Memory B cell (primary cell): ENCODE results near the gene PPP1R9B.

Experiments used
- ATAC-seq: fragments of 150-1000 bp; cut with Tn5 transposase; 2 replicates; pipeline ENCODE4 v1.10.0; 2021; ENCODE audit warnings: low read depth, mild to moderate bottlenecking, moderate library complexity
- DNase-seq, 2 donors: peaks; one replicate each; pipeline ENCODE4 v3.0.0; 2022; ENCODE audit warnings: low spot score in 2 of 2
- H3K27ac Mint-ChIP-seq: one replicate; pipeline ENCODE4 v1.8.0; 2022; ENCODE audit warnings: mild to moderate bottlenecking, moderate library complexity, mixed read lengths
- H3K27me3 Mint-ChIP-seq: one replicate; pipeline ENCODE4 v1.8.0; 2022; ENCODE audit warnings: mixed read lengths
- H3K36me3 Mint-ChIP-seq: one replicate; pipeline ENCODE4 v1.8.0; 2022; ENCODE audit warnings: mild to moderate bottlenecking, mixed read lengths
- H3K4me1 Mint-ChIP-seq: one replicate; pipeline ENCODE4 v1.8.0; 2022; ENCODE audit warnings: mixed read lengths
- H3K4me3 Mint-ChIP-seq: one replicate; pipeline ENCODE4 v1.8.0; 2022; ENCODE audit warnings: mild to moderate bottlenecking, moderate library complexity, mixed read lengths
- H3K9me3 Mint-ChIP-seq: one replicate; pipeline ENCODE4 v1.8.0; 2022; ENCODE audit warnings: mixed read lengths

Gene PPP1R9B

DNA sequence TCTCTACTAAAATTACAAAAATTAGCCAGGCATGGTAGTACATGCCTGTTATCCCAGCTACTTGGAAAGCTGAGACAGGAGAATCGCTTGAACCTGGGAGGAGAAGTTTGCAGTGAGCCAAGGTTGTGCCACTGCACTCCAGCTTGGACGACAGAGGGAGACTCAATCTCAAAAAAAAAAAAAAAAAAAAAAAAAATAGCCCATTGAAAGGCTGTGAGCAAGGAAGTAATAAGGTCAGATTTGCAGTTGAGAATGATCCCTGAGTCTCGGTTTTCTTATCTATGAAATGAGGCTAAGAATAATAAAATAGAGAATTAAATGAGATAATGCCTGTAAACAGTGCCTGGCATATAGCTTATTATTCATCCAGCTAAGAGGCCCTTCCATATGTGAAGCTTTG is 56.7 kb downstream of the PPP1R9B start:
- Mint-ChIP-seq H3K27ac (peak overlapping the region; percentile 87), H3K9me3 (no peaks in the 10 kb centered on the region), H3K27me3 (no peaks in the 10 kb centered on the region), H3K4me1 (peaks cover 17% of the 10 kb centered on the region), H3K4me3 (peak overlapping the region; percentile 92), H3K36me3 (peaks cover 2% of the 10 kb centered on the region)
- ATAC-seq (no peak), DNase-seq (no peak)

- Mint-ChIP-seq H3K4me3 (peak overlapping the region; percentile 3), H3K27ac (no peak overlapping the region)
- no peak for ATAC-seq
Measured at GRCh38 chr17:50093246-50093645, 57.2 kb downstream of the PPP1R9B start.

DNA sequence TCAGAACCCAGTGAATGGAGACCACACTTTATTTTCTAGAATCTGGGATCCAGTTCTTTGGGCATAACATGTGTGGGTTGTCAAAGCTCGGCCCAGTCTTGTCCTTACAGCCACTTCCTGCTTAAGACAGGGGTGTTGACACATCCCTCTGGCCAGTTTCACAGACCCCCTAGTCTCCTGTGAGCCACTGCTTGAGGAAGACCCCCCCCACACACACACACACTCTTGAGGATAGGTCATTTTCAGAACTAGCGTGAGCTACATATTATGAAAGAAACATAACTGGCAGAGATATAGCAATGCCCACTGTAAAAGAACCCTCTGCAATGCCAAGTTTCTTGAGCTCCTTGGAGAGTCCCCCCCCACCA is 58.6 kb downstream of the PPP1R9B start:
- Mint-ChIP-seq H3K4me1 (peaks cover 15% of the 10 kb centered on the region), H3K9me3 (no peaks in the 10 kb centered on the region), H3K4me3 (no peak overlapping the region), H3K36me3 (no peaks in the 10 kb centered on the region), H3K27ac (no peak overlapping the region), H3K27me3 (no peaks in the 10 kb centered on the region)
- no peak for DNase-seq
- ATAC-seq = no peak

More at GRCh38 chr17:50093246-50093645, 57.2 kb downstream of the PPP1R9B start:
- H3K4me1 Mint-ChIP-seq = peaks cover 15% of the 10 kb centered on the region
- H3K36me3 Mint-ChIP-seq = no peaks in the 10 kb centered on the region
- DNase-seq = no peak
- H3K9me3 Mint-ChIP-seq = no peaks in the 10 kb centered on the region
- no peaks in the 10 kb centered on the region for H3K27me3 Mint-ChIP-seq

GRCh38 chr17:50090971-50091917 is 59.2 kb downstream of the PPP1R9B start:
- Mint-ChIP-seq H3K4me3 (no peak overlapping the region), H3K4me1 (peaks cover 11% of the 10 kb centered on the region), H3K27me3 (no peaks in the 10 kb centered on the region), H3K9me3 (no peaks in the 10 kb centered on the region), H3K36me3 (no peaks in the 10 kb centered on the region), H3K27ac (no peak overlapping the region)
- DNase-seq = no peak
- no peak for ATAC-seq

GRCh38 chr17:50090071-50090470 is 60.4 kb downstream of the PPP1R9B start:
- ATAC-seq (no peak), DNase-seq (no peak)
- peaks cover under 1% of the 10 kb centered on the region for H3K4me1 Mint-ChIP-seq
- no peak overlapping the region for H3K4me3 Mint-ChIP-seq
- no peaks in the 10 kb centered on the region for H3K9me3 Mint-ChIP-seq
- H3K36me3 Mint-ChIP-seq = no peaks in the 10 kb centered on the region
- H3K27ac Mint-ChIP-seq = no peak overlapping the region
- H3K27me3 Mint-ChIP-seq = no peaks in the 10 kb centered on the region

DNA sequence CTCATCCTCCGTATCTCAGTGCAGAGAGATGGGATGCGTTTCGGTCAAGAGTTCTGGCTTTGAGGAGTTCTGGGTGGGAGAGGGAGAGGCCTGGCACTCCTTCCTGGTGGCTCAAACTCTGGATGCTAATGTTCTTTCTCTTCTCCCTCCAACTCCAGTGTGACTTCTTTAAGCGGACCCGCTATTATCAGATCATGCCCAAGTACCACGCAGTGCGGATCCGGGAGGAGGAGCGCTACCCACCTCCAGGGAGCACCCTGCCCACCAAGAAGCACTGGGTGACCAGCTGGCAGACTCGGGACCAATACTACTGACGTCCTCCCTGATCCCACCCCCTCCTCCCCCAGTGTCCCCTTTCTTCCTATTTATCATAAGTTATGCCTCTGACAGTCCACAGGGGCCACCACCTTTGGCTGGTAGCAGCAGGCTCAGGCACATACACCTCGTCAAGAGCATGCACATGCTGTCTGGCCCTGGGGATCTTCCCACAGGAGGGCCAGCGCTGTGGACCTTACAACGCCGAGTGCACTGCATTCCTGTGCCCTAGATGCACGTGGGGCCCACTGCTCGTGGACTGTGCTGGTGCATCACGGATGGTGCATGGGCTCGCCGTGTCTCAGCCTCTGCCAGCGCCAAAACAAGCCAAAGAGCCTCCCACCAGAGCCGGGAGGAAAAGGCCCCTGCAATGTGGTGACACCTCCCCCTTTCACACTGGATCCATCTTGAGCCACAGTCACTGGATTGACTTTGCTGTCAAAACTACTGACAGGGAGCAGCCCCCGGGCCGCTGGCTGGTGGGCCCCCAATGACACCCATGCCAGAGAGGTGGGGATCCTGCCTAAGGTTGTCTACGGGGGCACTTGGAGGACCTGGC is 61.3 kb downstream of the PPP1R9B start:
- Mint-ChIP-seq H3K27ac (no peak overlapping the region), H3K27me3 (no peaks in the 10 kb centered on the region), H3K4me1 (no peaks in the 10 kb centered on the region), H3K4me3 (no peak overlapping the region), H3K9me3 (no peaks in the 10 kb centered on the region), H3K36me3 (no peaks in the 10 kb centered on the region)
- ATAC-seq (no peak), DNase-seq (no peak)

GRCh38 chr17:50087912-50088405 is 62.5 kb downstream of the PPP1R9B start:
- no peak overlapping the region for H3K4me3 Mint-ChIP-seq
- no peak overlapping the region for H3K27ac Mint-ChIP-seq
- no peaks in the 10 kb centered on the region for H3K4me1 Mint-ChIP-seq
- H3K9me3 Mint-ChIP-seq = no peaks in the 10 kb centered on the region
- no peaks in the 10 kb centered on the region for H3K36me3 Mint-ChIP-seq
- ATAC-seq = no peak
- DNase-seq = no peak
- H3K27me3 Mint-ChIP-seq = no peaks in the 10 kb centered on the region

DNA sequence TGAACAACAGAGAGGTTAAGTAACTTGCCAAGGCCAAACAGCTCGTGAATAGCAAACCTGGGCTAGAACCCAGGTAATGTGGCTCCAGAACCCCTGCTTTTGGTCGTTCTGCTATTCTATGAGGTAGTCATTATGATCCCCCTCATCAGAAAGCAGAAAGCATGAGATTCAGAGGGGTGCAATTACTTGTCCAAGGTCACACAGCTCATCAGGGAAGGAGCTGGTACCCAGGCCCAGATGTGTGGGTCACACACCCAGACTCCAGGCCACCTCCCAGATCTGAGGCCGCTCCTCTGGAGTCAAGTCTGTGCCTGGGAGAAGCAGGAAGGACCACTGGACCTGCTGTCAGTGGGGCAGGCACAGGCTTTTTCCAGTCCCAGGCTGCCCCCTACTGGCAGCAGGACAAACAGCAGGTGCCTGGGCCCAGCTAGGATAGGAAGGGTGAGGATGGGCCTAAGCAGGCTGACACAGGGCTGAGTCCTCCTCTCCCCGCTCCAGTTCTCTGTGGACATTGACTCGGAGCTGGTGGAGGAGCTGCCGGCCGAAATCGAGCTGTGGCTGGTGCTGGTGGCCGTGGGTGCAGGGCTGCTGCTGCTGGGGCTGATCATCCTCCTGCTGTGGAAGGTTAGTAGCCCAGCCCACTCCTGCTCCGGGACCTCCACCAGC is 63.1 kb downstream of the PPP1R9B start:
- H3K9me3 Mint-ChIP-seq = no peaks in the 10 kb centered on the region
- no peaks in the 10 kb centered on the region for H3K4me1 Mint-ChIP-seq
- no peaks in the 10 kb centered on the region for H3K27me3 Mint-ChIP-seq
- H3K4me3 Mint-ChIP-seq = no peak overlapping the region
- H3K36me3 Mint-ChIP-seq = no peaks in the 10 kb centered on the region
- DNase-seq (peak; percentile 72 to 82), ATAC-seq (peak; percentile 95)
- no peak overlapping the region for H3K27ac Mint-ChIP-seq
